Tibial nerve (tissue), 4 donors: ENCODE data around the gene MALAT1. TPM values are rescaled to one million over a fixed set of nuclear protein-coding genes. Genes with fewer than 3 reads are reported as not detected.

ENCODE experiments used
- DNase-seq, 2 donors: peaks; one replicate each; pipeline ENCODE4 v3.0.0-alpha.2; 2019; ENCODE audit warnings: low spot score in 2 of 2
- H3K27ac ChIP-seq, 4 donors: fragments of 200-600 bp; sonication (generic) in 3 of 4; one replicate each; pipeline ENCODE4 v1.5.1; 2017 to 2019; ENCODE audit warnings: mild to moderate bottlenecking in 1 of 4
- H3K27me3 ChIP-seq, 2 donors: fragments of 200-600 bp; sonication (generic) in 1 of 2; one replicate each; pipeline versions ENCODE4 v1.5.1 to v1.6.0; 2017 to 2019
- H3K36me3 ChIP-seq, 3 donors: fragments of 200-600 bp; sonication (generic); one replicate each; pipeline ENCODE4 v1.5.1; 2018 to 2019
- H3K4me1 ChIP-seq, 4 donors: fragments of 200-600 bp; sonication (generic) in 3 of 4; one replicate each; pipeline ENCODE4 v1.5.1; 2017 to 2019
- H3K4me3 ChIP-seq, 4 donors: fragments of 200-600 bp; sonication (generic) in 3 of 4; one replicate each; pipeline ENCODE4 v1.5.1; 2017 to 2019; ENCODE audit warnings: mild to moderate bottlenecking in 1 of 4, moderate library complexity in 1 of 4
- H3K9me3 ChIP-seq, 4 donors: fragments of 200-600 bp; sonication (generic) in 3 of 4; one replicate each; pipeline ENCODE4 v1.5.1; 2017 to 2019
- CTCF ChIP-seq, 5 experiments: fragments of 200-600 bp in 3 of 5; fragments of 450-650 bp in 2 of 5; sonication (generic) in 3 of 5; IDR thresholded peaks; one replicate each; pipeline ENCODE4 v1.5.1; 2016 to 2019; ENCODE audit warnings: antibody characterized with exemption in 5 of 5, mild to moderate bottlenecking in 3 of 5, moderate library complexity in 2 of 5
- EP300 ChIP-seq, 2 donors: sonication (generic); formaldehyde crosslinking; IDR thresholded peaks; one replicate each; pipeline ENCODE4 v1.6.1; 2017; ENCODE audit warnings: antibody characterized with exemption in 2 of 2, mild to moderate bottlenecking in 1 of 2
- POLR2A ChIP-seq, 2 donors: fragments of 450-650 bp; IDR thresholded peaks; one replicate each; pipeline ENCODE4 v1.6.1; 2017; ENCODE audit warnings: antibody characterized with exemption in 2 of 2, mild to moderate bottlenecking in 2 of 2, moderate library complexity in 2 of 2
- WGBS, 2 donors: methylation state at CpG; one replicate each; pipeline ENCODE4 v1.1.5; 2018; 5-methylcytosine and 5-hydroxymethylcytosine counted together
- small RNA-seq: library from RNA; depleted of rRNA; stranded (forward); fragments of <200 nt; gene quantifications from one replicate; pipeline ENCODE3, GENCODE V24; 2016
- total RNA-seq, 4 donors: library from RNA; depleted of rRNA; stranded (reverse); fragments of >200 nt; gene quantifications; one replicate each; pipeline ENCODE4 v1.1.0, GENCODE V29; 2016

The MALAT1 gene
- total RNA-seq, 4 donors from 2014 or later = 20,649 to 23,532 (median 22,230) TPM

- Histone ChIP-seq H3K27ac (peak overlapping the region in 3 of 4 donors; percentile 56 to 98 (median 98)), H3K4me3 (no peak overlapping the region), H3K4me1 (peaks cover 0 to 68% (median 46%) of the 10 kb centered on the region in 4 donors), H3K9me3 (no peaks in the 10 kb centered on the region), H3K36me3 (peaks cover 0 to 52% (median 0%) of the 10 kb centered on the region in 3 donors), H3K27me3 (no peaks in the 10 kb centered on the region)
- no peak for TF ChIP-seq CTCF (IDR thresholded peaks at IDR 0.05)
- DNase-seq = no peak
- WGBS, 2 donors = 53 to 60% methylated on average over 6 to 13 of the region's 37 CpGs
These were observed 54.6 kb downstream of the MALAT1 start for GRCh38 chr11:65553301-65554001.

GRCh38 chr11:65554057-65554818 is 55.4 kb downstream of the MALAT1 start:
- 76 to 78% methylated on average over 12 to 26 of the region's 27 CpGs for WGBS, 2 donors

DNA sequence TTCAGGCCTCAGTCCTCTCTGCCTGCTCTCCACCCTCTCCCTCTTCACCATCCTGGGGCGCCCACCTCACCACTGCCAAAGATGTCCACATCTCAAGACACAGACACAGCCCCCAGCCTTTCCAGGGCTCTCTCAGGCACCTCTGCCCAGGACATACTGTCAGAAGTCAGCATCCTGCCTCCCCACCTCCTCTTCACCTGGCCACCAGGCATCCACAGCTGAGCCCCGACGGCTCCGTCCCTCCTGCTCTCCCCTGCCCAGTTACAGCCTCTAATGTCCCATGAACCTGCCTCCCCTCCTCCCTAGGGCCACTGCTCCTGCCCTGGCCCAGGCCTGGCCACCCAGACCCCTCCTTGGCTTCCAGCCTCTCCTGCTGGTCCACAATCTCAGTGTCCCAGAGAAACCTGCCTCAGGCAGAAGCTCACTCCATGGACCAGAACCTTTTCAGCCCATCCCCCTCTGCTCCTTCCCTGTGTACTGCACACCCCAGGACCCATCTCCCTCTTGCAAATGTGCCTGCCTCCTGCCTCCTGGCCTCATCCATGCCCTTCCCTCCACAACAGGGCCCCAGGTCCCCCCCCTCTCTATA is 56.1 kb downstream of the MALAT1 start:
- Histone ChIP-seq H3K4me3 (no peak overlapping the region), H3K9me3 (no peaks in the 10 kb centered on the region), H3K27ac (peak overlapping the region; percentile 95 to 98 (median 98)), H3K27me3 (no peaks in the 10 kb centered on the region), H3K4me1 (peaks cover 0 to 83% (median 61%) of the 10 kb centered on the region in 4 donors), H3K36me3 (peaks cover 0 to 41% (median 0%) of the 10 kb centered on the region in 3 donors)
- DNase-seq = no peak
- TF ChIP-seq POLR2A (IDR thresholded peaks at IDR 0.05) (no peak), EP300 (IDR thresholded peaks at IDR 0.05) (no peak), CTCF (IDR thresholded peaks at IDR 0.05) (no peak)
- WGBS, 2 donors = 87 to 88% methylated on average over 4 of the region's 4 CpGs

More at GRCh38 chr11:65554057-65554818, 55.4 kb downstream of the MALAT1 start:
- H3K4me1 ChIP-seq = peaks cover 0 to 76% (median 54%) of the 10 kb centered on the region in 4 donors
- H3K27ac ChIP-seq = peak overlapping the region in 3 of 4 donors; percentile 98
- H3K27me3 ChIP-seq = no peaks in the 10 kb centered on the region
- no peak overlapping the region for H3K4me3 ChIP-seq
- no peak for DNase-seq
- no peaks in the 10 kb centered on the region for H3K9me3 ChIP-seq
- peaks cover 0 to 45% (median 0%) of the 10 kb centered on the region in 3 donors for H3K36me3 ChIP-seq
- TF ChIP-seq EP300 (IDR thresholded peaks at IDR 0.05) (no peak), CTCF (IDR thresholded peaks at IDR 0.05) (no peak), POLR2A (IDR thresholded peaks at IDR 0.05) (no peak)

- no peak for DNase-seq
- Histone ChIP-seq H3K9me3 (no peaks in the 10 kb centered on the region), H3K36me3 (peaks cover 0 to 35% (median 0%) of the 10 kb centered on the region in 3 donors), H3K4me3 (peak overlapping the region in 1 of 4 donors; percentile 61), H3K27ac (peak overlapping the region; percentile 95 to 98 (median 98)), H3K27me3 (no peaks in the 10 kb centered on the region), H3K4me1 (peaks cover 0 to 91% (median 68%) of the 10 kb centered on the region in 4 donors)
- TF ChIP-seq CTCF (IDR thresholded peaks at IDR 0.05) (no peak), EP300 (IDR thresholded peaks at IDR 0.05) (no peak), POLR2A (IDR thresholded peaks at IDR 0.05) (no peak)
- WGBS, 2 donors = 15 to 19% methylated on average over 6 of the region's 6 CpGs
These were observed 56.9 kb downstream of the MALAT1 start for GRCh38 chr11:65555693-65556231.

Small RNA genes lying within 50 kb of the gene (small RNA-seq; reads per million reads assigned to genes)
- gene RF01684 = not detected

Other genes starting within 250 kb of the MALAT1 start
- gene POLA2, start 237.1 kb upstream of the MALAT1 start, total RNA-seq = 10 to 100 TPM in 2 of 4 donors, 1 to 10 TPM in 2; 3.5 to 13.5 (median 10.0) TPM
- 10 to 100 TPM; 10.4 to 39.6 (median 24.9) TPM for gene CDC42EP2, start 184.2 kb upstream of the MALAT1 start, total RNA-seq
- 10 to 100 TPM; 44.7 to 47.6 (median 46.2) TPM for gene DPF2, start 165.2 kb upstream of the MALAT1 start, total RNA-seq
- under 1 TPM in 2 of 4 donors, not detected in 2; 0.30 to 0.59 TPM for gene TIGD3, start 144.3 kb upstream of the MALAT1 start, total RNA-seq
- 10 to 100 TPM in 2 of 4 donors, 1 to 10 TPM in 2; 1.8 to 22.5 (median 8.5) TPM for gene SLC25A45, start 116.4 kb upstream of the MALAT1 start, total RNA-seq
- gene FRMD8, start 112.4 kb upstream of the MALAT1 start, total RNA-seq = 100 to 1,000 TPM in 3 of 4 donors, 10 to 100 TPM in 1; 96.5 to 226 (median 128) TPM
- gene NEAT1, start 76.2 kb upstream of the MALAT1 start, total RNA-seq = 100 to 1,000 TPM; 427 to 571 (median 461) TPM
- gene SCYL1, start 26.0 kb downstream of the MALAT1 start, total RNA-seq = 100 to 1,000 TPM; 109 to 128 (median 112) TPM
- gene LTBP3, start 59.3 kb downstream of the MALAT1 start, total RNA-seq = 100 to 1,000 TPM; 236 to 476 (median 386) TPM
- 10 to 100 TPM; 49.6 to 70.8 (median 56.5) TPM for gene ZNRD2, start 71.4 kb downstream of the MALAT1 start, total RNA-seq
- gene FAM89B, start 73.5 kb downstream of the MALAT1 start, total RNA-seq = 10 to 100 TPM; 40.8 to 55.3 (median 44.6) TPM
- gene EHBP1L1, start 77.0 kb downstream of the MALAT1 start, total RNA-seq = 100 to 1,000 TPM in 3 of 4 donors, 10 to 100 TPM in 1; 87.3 to 186 (median 110) TPM
- 1 to 10 TPM in 2 of 4 donors, under 1 TPM in 1, not detected in 1; 0.63 to 3.3 (median 1.2) TPM for gene KCNK7, start 96.8 kb downstream of the MALAT1 start, total RNA-seq
- gene MAP3K11, start 115.2 kb downstream of the MALAT1 start, total RNA-seq = 100 to 1,000 TPM in 1 of 4 donors, 10 to 100 TPM in 3; 64.2 to 112 (median 83.9) TPM
- gene PCNX3, start 116.7 kb downstream of the MALAT1 start, total RNA-seq = 10 to 100 TPM; 21.0 to 53.4 (median 29.8) TPM
- gene SIPA1, start 139.1 kb downstream of the MALAT1 start, total RNA-seq = 100 to 1,000 TPM in 1 of 4 donors, 10 to 100 TPM in 3; 50.2 to 103 (median 65.0) TPM
- gene RELA, start 163.9 kb downstream of the MALAT1 start, total RNA-seq = 10 to 100 TPM; 44.6 to 70.8 (median 51.7) TPM
- gene KAT5, start 213.2 kb downstream of the MALAT1 start, total RNA-seq = 100 to 1,000 TPM in 1 of 4 donors, 10 to 100 TPM in 3; 68.1 to 118 (median 92.3) TPM
- 100 to 1,000 TPM; 142 to 197 (median 152) TPM for gene RNASEH2C, start 221.8 kb downstream of the MALAT1 start, total RNA-seq